Measurements from ENCODE around the gene ENTPD3.
A peak's percentile ranks its signal among the peaks of the same experiment; 100 is the strongest.
"Not testable (repeated sequence)": the region's sequence is repeated elsewhere in the genome, so short reads cannot be mapped to it uniquely, and the experiment has no call there.

Gene ENTPD3

DNA sequence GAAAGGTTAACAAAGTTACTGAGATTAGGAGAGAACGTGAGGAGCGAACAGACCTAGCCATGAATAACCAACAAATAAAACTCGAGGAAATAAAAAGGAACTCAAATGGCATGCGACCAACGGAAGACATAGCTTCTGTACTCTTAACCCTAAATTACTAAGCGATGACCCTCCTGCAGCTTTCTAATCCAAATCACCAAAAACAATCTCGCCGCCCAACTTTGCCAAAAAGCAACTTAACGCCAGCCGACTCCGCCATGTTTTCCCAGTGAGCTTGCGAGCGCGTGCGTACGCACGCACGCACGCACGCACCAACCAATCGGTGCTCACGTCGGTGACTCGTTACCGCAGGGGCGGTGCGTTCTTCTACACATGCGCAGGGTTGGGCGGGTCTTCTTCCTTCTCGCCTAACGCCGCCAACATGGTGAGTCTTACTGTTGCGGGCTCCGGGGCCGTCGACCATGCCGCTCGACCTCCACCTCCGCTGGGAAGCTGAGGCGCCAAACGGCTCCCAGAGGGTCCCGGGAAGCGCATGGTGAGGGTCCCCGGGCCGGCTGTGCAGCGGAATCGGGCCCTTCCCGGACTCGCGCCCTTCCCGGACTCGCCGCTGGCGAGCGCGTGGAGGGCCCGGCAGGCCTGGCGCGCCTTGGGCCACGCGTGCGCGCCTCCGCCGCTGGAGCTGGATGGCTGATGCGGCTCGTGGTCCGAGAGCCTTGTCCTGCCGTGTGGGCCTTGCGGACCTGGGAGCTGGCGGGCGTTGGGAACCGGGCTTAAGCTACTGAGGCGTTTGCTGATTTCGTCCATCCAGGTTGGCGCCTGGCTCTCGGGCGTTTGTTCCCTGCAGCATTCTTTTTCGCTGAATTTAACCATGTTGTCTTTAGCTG is 70.2 kb downstream of the ENTPD3 start, which contains the start of gene RPL14:
RPL14 (plus strand) TSS at position 400 of the 884 bp plus-strand sequence; CDS start at position 533, 133 bp downstream.
- no peak for TF ChIP-seq CTCF (conservative IDR thresholded peaks at IDR 0.05; ENCODE audit: low read depth, low read length)
- peak within 1 kb of the TSS; percentile 97 for H3K4me3 ChIP-seq (ENCODE audit: low read depth, low read length)
- DNase-seq (ENCODE audit: low read depth): peak; percentile 98

- H3K4me3 ChIP-seq (ENCODE audit: low read depth, low read length): peak overlapping the region; percentile 97
- TF ChIP-seq CTCF (conservative IDR thresholded peaks at IDR 0.05; ENCODE audit: low read depth, low read length): no peak
- no peak for DNase-seq (ENCODE audit: low read depth)
Observed at GRCh38 chr3:40458473-40458872, 71.5 kb downstream of the ENTPD3 start.

GRCh38 chr3:40460481-40460880 is 73.5 kb downstream of the ENTPD3 start:
- DNase-seq (ENCODE audit: low read depth); H3K4me3 ChIP-seq (ENCODE audit: low read depth, low read length): not testable (repeated sequence)

DNA sequence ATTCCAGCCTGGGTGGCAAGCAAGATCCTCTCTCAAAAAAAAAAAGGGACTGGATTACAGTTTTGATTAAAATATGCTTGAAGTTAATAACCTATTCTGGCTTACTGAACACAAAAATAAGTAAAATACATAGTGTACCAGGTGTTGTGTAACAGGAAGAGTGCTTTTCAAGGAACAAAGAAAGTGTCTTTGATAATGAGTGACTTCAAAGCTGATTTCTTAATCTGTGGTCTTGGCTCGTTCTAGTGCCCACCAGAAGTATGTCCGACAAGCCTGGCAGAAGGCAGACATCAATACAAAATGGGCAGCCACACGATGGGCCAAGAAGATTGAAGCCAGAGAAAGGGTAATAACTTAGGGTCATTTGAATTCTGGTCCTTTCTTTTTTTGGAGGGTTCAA is 74.2 kb downstream of the ENTPD3 start:
- DNase-seq (ENCODE audit: low read depth): no peak
- no peak for TF ChIP-seq CTCF (conservative IDR thresholded peaks at IDR 0.05; ENCODE audit: low read depth, low read length)
- no peak overlapping the region for H3K4me3 ChIP-seq (ENCODE audit: low read depth, low read length)

DNA sequence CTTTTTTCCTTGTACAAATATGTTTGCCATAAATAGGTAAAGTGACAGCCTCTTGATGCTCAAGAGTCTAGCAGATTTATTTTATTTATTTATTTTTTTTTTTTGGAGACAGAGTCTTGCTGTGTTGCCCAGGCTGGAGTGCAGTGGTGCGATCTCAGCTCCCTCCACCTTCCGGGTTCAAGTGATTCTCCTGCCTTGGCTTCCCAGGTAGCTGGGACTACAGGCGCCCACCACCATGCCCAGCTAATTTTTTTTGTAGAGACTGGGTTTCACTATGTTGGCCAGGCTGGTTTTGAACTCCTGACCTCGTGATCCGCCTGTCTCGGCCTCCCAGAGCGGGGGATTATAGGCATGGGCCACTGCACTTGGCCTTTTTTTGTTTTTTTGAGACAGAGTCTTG is 75.9 kb downstream of the ENTPD3 start:
- H3K4me3 ChIP-seq (ENCODE audit: low read depth, low read length); DNase-seq (ENCODE audit: low read depth): not testable (repeated sequence)

GRCh38 chr3:40463579-40463978 is 76.6 kb downstream of the ENTPD3 start:
- H3K4me3 ChIP-seq (ENCODE audit: low read depth, low read length): no peak overlapping the region
- DNase-seq (ENCODE audit: low read depth): no peak
- TF ChIP-seq CTCF (conservative IDR thresholded peaks at IDR 0.05; ENCODE audit: low read depth, low read length): no peak

GRCh38 chr3:40464339-40465110 is 77.5 kb downstream of the ENTPD3 start:
- no peak overlapping the region for H3K4me3 ChIP-seq (ENCODE audit: low read depth, low read length)
- no peak for TF ChIP-seq CTCF (conservative IDR thresholded peaks at IDR 0.05; ENCODE audit: low read depth, low read length)
- no peak for DNase-seq (ENCODE audit: low read depth)

- DNase-seq (ENCODE audit: low read depth): no peak
- H3K4me3 ChIP-seq (ENCODE audit: low read depth, low read length): no peak overlapping the region
- TF ChIP-seq CTCF (conservative IDR thresholded peaks at IDR 0.05; ENCODE audit: low read depth, low read length): no peak
Observed at GRCh38 chr3:40465111-40465407, 78.1 kb downstream of the ENTPD3 start.

All from choroid plexus epithelial cell (primary cell).